Epithelial cell of proximal tubule (primary cell): ENCODE data around the gene BLOC1S1. TPM values are rescaled to one million over a fixed set of nuclear protein-coding genes. Genes with fewer than 3 reads are reported as not detected.

Experiments
- DNase-seq: peaks from one replicate; pipeline ENCODE4 v3.0.0-alpha.2; 2011; ENCODE audit warnings: low read depth
- H3K4me3 ChIP-seq: 2 replicates; pipeline ENCODE4 v1.5.1; 2011; ENCODE audit warnings: low read depth, mild to moderate bottlenecking, low read length
- CTCF ChIP-seq: conservative IDR thresholded peaks from 2 replicates; pipeline ENCODE4 v1.5.1; 2012; ENCODE audit warnings: low read depth, mild to moderate bottlenecking, low read length
- total RNA-seq: library from RNA; depleted of rRNA; stranded (reverse); fragments of >200 nt; gene quantifications from 2 replicates; pipeline ENCODE4 v1.2.3, GENCODE V29; 2015

The BLOC1S1 gene
- total RNA-seq, 1 donor from 2014 or later, result 187 TPM

- no peak for DNase-seq
- TF ChIP-seq CTCF, result no peak
- H3K4me3 ChIP-seq, result peak overlapping the region; percentile 70
Observed at GRCh38 chr12:55728186-55728938, 12.5 kb downstream of the BLOC1S1 start.

GRCh38 chr12:55728939-55729818, 13.3 kb downstream of the BLOC1S1 start, which contains the start of gene CD63:
TSS of gene CD63 (minus strand) at chr12:55729009. CDS start at chr12:55728341, 668 bp downstream.
- DNase-seq, result no peak
- H3K4me3 ChIP-seq, result peak within 1 kb of the TSS; percentile 70
- no peak for TF ChIP-seq CTCF

GRCh38 chr12:55729819-55730818, 14.3 kb downstream of the BLOC1S1 start:
- H3K4me3 ChIP-seq, result peak overlapping the region; percentile 70
- DNase-seq, result no peak
- peak; percentile 25 for TF ChIP-seq CTCF

- no peak overlapping the region for H3K4me3 ChIP-seq
- DNase-seq, result no peak
- TF ChIP-seq CTCF, result no peak
Observed at GRCh38 chr12:55732288-55732687, 16.4 kb downstream of the BLOC1S1 start.

- DNase-seq, result no peak
- no peak for TF ChIP-seq CTCF
- no peak overlapping the region for H3K4me3 ChIP-seq
Observed at GRCh38 chr12:55733021-55733555, 17.2 kb downstream of the BLOC1S1 start.

GRCh38 chr12:55733858-55734257, 18.0 kb downstream of the BLOC1S1 start:
- DNase-seq, result no peak
- no peak for TF ChIP-seq CTCF
- no peak overlapping the region for H3K4me3 ChIP-seq
